HepG2 (cell line): Measurements from ENCODE around the gene EXOC3L4. TPM values are rescaled to one million over a fixed set of nuclear protein-coding genes. Genes with fewer than 3 reads are reported as not detected.
A peak's percentile ranks its signal among the peaks of the same experiment; 100 is the strongest.

Experiments used
- ATAD3A ChIP-seq: sonication (generic); formaldehyde crosslinking; IDR thresholded peaks from 2 replicates; pipeline ENCODE4 v1.4.0; 2020; ENCODE audit warnings: missing genetic modification reagents
- CCAR2 ChIP-seq: fragments of 200-400 bp; formaldehyde crosslinking; optimal IDR thresholded peaks from 2 replicates; pipeline ENCODE3; 2018; ENCODE audit warnings: low read depth, mild to moderate bottlenecking, low read length, moderate library complexity
- ELF3 ChIP-seq: IDR thresholded peaks from 2 replicates; pipeline ENCODE4 v1.6.1; 2016; ENCODE audit warnings: missing genetic modification reagents, missing compliant biosample characterization
- HNRNPLL ChIP-seq: fragments of 200-400 bp; formaldehyde crosslinking; IDR thresholded peaks from 2 replicates; pipeline ENCODE4 v1.6.1; 2017; ENCODE audit warnings: mild to moderate bottlenecking, low read depth, low read length; ENCODE audit not compliant: poor library complexity, severe bottlenecking
- MAF1 ChIP-seq: sonication (generic); formaldehyde crosslinking; IDR thresholded peaks from 2 replicates; pipeline ENCODE4 v1.5.0; 2020; ENCODE audit warnings: missing genetic modification reagents, borderline replicate concordance
- MEF2D ChIP-seq: sonication (generic); formaldehyde crosslinking; IDR thresholded peaks from 2 replicates; pipeline ENCODE4 v1.5.1; 2020; ENCODE audit warnings: mild to moderate bottlenecking, missing genetic modification reagents
- RFXAP ChIP-seq: sonication (generic); formaldehyde crosslinking; IDR thresholded peaks from 2 replicates; pipeline ENCODE4 v1.4.0; 2020; ENCODE audit warnings: missing genetic modification reagents, borderline replicate concordance
- SALL2 ChIP-seq: sonication (generic); formaldehyde crosslinking; IDR thresholded peaks from 2 replicates; pipeline ENCODE4 v1.8.1; 2023; ENCODE audit warnings: mild to moderate bottlenecking, missing genetic modification reagents, inconsistent platforms
- SPEN ChIP-seq: sonication (generic); formaldehyde crosslinking; IDR thresholded peaks from 2 replicates; pipeline ENCODE4 v1.5.1; 2020; ENCODE audit warnings: low read depth, mild to moderate bottlenecking, missing genetic modification reagents
- TOE1 ChIP-seq: sonication (generic); formaldehyde crosslinking; IDR thresholded peaks from 2 replicates; pipeline ENCODE4 v1.4.0; 2020; ENCODE audit warnings: mild to moderate bottlenecking, missing genetic modification reagents
- ZMYM3 ChIP-seq: sonication (generic); formaldehyde crosslinking; IDR thresholded peaks from 2 replicates; pipeline ENCODE4 v1.5.1; 2020; ENCODE audit warnings: mild to moderate bottlenecking, missing genetic modification reagents
- ZNF136 ChIP-seq: sonication (generic); formaldehyde crosslinking; IDR thresholded peaks from 2 replicates; pipeline ENCODE4 v1.8.1; 2022; ENCODE audit warnings: low read depth, mild to moderate bottlenecking, moderate library complexity, missing genetic modification reagents
- ZNF225 ChIP-seq: sonication (generic); formaldehyde crosslinking; IDR thresholded peaks from 2 replicates; pipeline ENCODE4 v1.4.0; 2020; ENCODE audit warnings: mild to moderate bottlenecking, missing genetic modification reagents
- ZNF546 ChIP-seq: sonication (generic); formaldehyde crosslinking; conservative IDR thresholded peaks from 2 replicates; pipeline ENCODE4 v1.8.1; 2023; ENCODE audit warnings: mild to moderate bottlenecking, missing genetic modification reagents
- ZNF891 ChIP-seq: sonication (generic); formaldehyde crosslinking; IDR thresholded peaks from 2 replicates; pipeline ENCODE4 v1.5.0; 2020; ENCODE audit warnings: mild to moderate bottlenecking, missing genetic modification reagents
- polyA plus RNA-seq, 8 experiments: library from polyadenylated mRNA; depleted of rRNA in 3 of 8; stranded (reverse) in 7 of 8; unstranded in 1 of 8; fragments of >200 nt; fragmentation: Illumina TruSeq in 4 of 8; extraction: Trizol in 4 of 8; gene quantifications; 2 replicates each; pipeline versions ENCODE4 v1.2.1 to v1.2.3, GENCODE V29; 2011 to 2016; ENCODE audit warnings: low read depth in 4 of 8, missing spikeins in 1 of 8, mixed read lengths in 1 of 8; ENCODE audit not compliant: insufficient read depth in 1 of 8
- total RNA-seq, 5 experiments: library from RNA; depleted of rRNA; stranded (reverse); fragments of >200 nt; fragmentation: Illumina TruSeq; extraction: Trizol; gene quantifications; 2 replicates each; pipeline ENCODE4 v1.2.3, GENCODE V29; 2016; ENCODE audit warnings: low read depth in 1 of 5
- TF ChIP-seq, protein P1 (sequence below): sonication (generic); formaldehyde crosslinking; IDR thresholded peaks from 2 replicates; pipeline ENCODE4; 2020; ENCODE audit warnings: missing genetic modification reagents, mild to moderate bottlenecking, borderline replicate concordance
- TF ChIP-seq, protein P2 (sequence below): sonication (generic); formaldehyde crosslinking; IDR thresholded peaks from 2 replicates; pipeline ENCODE4 v1.5.0; 2020; ENCODE audit warnings: missing genetic modification reagents
- TF ChIP-seq, protein P3 (sequence below), 2 experiments: sonication (generic) in 1 of 2; formaldehyde crosslinking in 1 of 2; IDR thresholded peaks; 2 replicates each; pipeline versions ENCODE4 v1.5.1 to v1.6.1; 2011 to 2020; ENCODE audit warnings: borderline replicate concordance in 1 of 2, low read depth in 1 of 2, low read length in 1 of 2, mild to moderate bottlenecking in 1 of 2, missing genetic modification reagents in 1 of 2, moderate library complexity in 1 of 2
- TF ChIP-seq, protein P4 (sequence below): sonication (generic); formaldehyde crosslinking; IDR thresholded peaks from 2 replicates; pipeline ENCODE4 v1.9.0; 2021; ENCODE audit warnings: missing genetic modification reagents, borderline replicate concordance

Gene EXOC3L4
- total and polyA plus RNA-seq, 2 of the 13 experiments (the other 11 are each of a cell fraction or from before 2014, with no cell fraction given) = 11.8 to 27.0 TPM

DNA sequence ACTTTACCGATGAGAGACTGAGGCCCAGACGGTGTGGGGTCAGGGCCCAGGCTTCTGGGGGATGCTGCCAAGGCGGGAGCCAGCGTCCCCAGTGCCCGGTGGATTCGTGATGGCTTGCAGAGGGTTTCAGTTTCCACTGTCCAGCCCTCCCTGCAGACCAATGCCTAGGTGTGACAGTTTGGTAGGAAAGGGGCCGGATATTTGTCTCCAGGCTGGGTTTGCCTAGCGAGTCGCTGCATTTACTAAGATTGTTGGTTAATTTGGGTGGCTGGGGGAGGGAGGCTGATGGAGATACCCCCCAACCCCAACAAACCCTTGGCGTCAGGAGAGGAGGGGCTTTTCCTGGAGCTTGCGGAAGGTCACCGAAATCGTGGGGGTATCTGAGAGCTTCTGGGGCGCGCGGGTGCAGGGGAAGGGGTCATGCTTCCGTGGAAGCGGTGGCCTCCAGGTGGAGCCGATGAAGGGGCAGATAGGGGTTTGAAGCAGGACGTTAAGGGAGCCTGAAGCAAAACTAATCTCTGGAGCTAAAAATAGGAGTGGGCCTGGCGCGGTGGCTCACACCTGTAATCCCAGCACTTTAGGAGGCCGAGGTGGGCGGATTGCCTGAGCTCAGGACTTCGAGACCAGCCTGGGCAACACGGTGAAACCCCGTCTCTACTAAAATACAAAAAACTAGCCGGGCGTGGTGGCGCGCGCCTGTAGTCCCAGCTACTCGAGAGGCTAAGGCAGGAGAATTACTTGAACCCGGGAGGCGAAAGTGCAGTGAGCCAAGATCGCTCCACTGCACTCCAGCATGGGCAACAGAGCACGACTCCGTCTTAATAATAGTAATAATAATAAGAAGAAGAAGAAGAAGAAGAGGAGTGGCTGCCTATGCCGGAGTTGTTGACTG, 36.1 kb upstream of the EXOC3L4 start (continued):
- TF ChIP-seq, protein P1, sequence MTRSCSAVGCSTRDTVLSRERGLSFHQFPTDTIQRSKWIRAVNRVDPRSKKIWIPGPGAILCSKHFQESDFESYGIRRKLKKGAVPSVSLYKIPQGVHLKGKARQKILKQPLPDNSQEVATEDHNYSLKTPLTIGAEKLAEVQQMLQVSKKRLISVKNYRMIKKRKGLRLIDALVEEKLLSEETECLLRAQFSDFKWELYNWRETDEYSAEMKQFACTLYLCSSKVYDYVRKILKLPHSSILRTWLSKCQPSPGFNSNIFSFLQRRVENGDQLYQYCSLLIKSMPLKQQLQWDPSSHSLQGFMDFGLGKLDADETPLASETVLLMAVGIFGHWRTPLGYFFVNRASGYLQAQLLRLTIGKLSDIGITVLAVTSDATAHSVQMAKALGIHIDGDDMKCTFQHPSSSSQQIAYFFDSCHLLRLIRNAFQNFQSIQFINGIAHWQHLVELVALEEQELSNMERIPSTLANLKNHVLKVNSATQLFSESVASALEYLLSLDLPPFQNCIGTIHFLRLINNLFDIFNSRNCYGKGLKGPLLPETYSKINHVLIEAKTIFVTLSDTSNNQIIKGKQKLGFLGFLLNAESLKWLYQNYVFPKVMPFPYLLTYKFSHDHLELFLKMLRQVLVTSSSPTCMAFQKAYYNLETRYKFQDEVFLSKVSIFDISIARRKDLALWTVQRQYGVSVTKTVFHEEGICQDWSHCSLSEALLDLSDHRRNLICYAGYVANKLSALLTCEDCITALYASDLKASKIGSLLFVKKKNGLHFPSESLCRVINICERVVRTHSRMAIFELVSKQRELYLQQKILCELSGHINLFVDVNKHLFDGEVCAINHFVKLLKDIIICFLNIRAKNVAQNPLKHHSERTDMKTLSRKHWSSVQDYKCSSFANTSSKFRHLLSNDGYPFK (CRISPR knock-in tag) = peak; percentile 49; the same call in 1 of the 2 replicates
- no peak for TF ChIP-seq TOE1 (CRISPR knock-in tag)
- no peak for TF ChIP-seq MAF1 (CRISPR knock-in tag)
- 0 out of 2 replicates have a peak, but pooled peaks have one; percentile 15 for TF ChIP-seq ZNF891 (CRISPR knock-in tag)
- TF ChIP-seq SALL2 (CRISPR knock-in tag) = no peak
- TF ChIP-seq, protein P2, sequence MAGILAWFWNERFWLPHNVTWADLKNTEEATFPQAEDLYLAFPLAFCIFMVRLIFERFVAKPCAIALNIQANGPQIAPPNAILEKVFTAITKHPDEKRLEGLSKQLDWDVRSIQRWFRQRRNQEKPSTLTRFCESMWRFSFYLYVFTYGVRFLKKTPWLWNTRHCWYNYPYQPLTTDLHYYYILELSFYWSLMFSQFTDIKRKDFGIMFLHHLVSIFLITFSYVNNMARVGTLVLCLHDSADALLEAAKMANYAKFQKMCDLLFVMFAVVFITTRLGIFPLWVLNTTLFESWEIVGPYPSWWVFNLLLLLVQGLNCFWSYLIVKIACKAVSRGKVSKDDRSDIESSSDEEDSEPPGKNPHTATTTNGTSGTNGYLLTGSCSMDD (CRISPR knock-in tag) = no peak
- no peak for TF ChIP-seq ATAD3A (CRISPR knock-in tag)
- TF ChIP-seq ZNF136 (CRISPR knock-in tag) = no peak
- TF ChIP-seq RFXAP (CRISPR knock-in tag) = no peak
- TF ChIP-seq ZNF546 (CRISPR knock-in tag) = 0 out of 2 replicates have a peak, but pooled peaks have one; percentile 4
- no peak for TF ChIP-seq CCAR2
- 0 out of 2 replicates have a peak, but pooled peaks have one; percentile 35 for TF ChIP-seq ZNF225
- TF ChIP-seq ZMYM3 (CRISPR knock-in tag) = no peak
- TF ChIP-seq SPEN (CRISPR knock-in tag) = no peak
- no peak for TF ChIP-seq HNRNPLL
- TF ChIP-seq, protein P3, sequence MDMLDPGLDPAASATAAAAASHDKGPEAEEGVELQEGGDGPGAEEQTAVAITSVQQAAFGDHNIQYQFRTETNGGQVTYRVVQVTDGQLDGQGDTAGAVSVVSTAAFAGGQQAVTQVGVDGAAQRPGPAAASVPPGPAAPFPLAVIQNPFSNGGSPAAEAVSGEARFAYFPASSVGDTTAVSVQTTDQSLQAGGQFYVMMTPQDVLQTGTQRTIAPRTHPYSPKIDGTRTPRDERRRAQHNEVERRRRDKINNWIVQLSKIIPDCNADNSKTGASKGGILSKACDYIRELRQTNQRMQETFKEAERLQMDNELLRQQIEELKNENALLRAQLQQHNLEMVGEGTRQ (IDR thresholded peaks at IDR 0.05; ENCODE audit: low read depth, low read length) = no peak
- TF ChIP-seq, protein P3 (CRISPR knock-in tag; IDR thresholded peaks at IDR 0.05; ENCODE audit: borderline replicate concordance) = no peak
- no peak for TF ChIP-seq ELF3 (CRISPR knock-in tag)
- TF ChIP-seq MEF2D (CRISPR knock-in tag) = no peak
- TF ChIP-seq, protein P4, sequence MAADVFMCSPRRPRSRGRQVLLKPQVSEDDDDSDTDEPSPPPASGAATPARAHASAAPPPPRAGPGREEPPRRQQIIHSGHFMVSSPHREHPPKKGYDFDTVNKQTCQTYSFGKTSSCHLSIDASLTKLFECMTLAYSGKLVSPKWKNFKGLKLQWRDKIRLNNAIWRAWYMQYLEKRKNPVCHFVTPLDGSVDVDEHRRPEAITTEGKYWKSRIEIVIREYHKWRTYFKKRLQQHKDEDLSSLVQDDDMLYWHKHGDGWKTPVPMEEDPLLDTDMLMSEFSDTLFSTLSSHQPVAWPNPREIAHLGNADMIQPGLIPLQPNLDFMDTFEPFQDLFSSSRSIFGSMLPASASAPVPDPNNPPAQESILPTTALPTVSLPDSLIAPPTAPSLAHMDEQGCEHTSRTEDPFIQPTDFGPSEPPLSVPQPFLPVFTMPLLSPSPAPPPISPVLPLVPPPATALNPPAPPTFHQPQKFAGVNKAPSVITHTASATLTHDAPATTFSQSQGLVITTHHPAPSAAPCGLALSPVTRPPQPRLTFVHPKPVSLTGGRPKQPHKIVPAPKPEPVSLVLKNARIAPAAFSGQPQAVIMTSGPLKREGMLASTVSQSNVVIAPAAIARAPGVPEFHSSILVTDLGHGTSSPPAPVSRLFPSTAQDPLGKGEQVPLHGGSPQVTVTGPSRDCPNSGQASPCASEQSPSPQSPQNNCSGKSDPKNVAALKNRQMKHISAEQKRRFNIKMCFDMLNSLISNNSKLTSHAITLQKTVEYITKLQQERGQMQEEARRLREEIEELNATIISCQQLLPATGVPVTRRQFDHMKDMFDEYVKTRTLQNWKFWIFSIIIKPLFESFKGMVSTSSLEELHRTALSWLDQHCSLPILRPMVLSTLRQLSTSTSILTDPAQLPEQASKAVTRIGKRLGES (CRISPR knock-in tag) = no peak
